Ectodermal cell (in vitro differentiated cells): ENCODE measurements around the gene OMA1.

ENCODE experiments used
- H3K27ac ChIP-seq: 2 replicates; pipeline ENCODE4 v1.7.0; 2013; ENCODE audit warnings: mild to moderate bottlenecking, low read depth, low read length; ENCODE audit not compliant: insufficient read depth, poor library complexity, severe bottlenecking
- H3K27me3 ChIP-seq: 2 replicates; pipeline ENCODE4 v1.7.0; 2013; ENCODE audit warnings: mild to moderate bottlenecking, low read length; ENCODE audit not compliant: insufficient read depth, control insufficient read depth, poor library complexity, severe bottlenecking
- H3K36me3 ChIP-seq: one replicate; pipeline ENCODE4 v1.7.0; 2013; ENCODE audit warnings: low read length; ENCODE audit not compliant: control insufficient read depth, insufficient read depth
- H3K4me1 ChIP-seq: one replicate; pipeline ENCODE4 v1.7.0; 2013; ENCODE audit warnings: low read length; ENCODE audit not compliant: control insufficient read depth, insufficient read depth
- H3K4me3 ChIP-seq: 2 replicates; pipeline ENCODE4 v1.7.0; 2013; ENCODE audit warnings: low read depth, low read length, control low read depth; ENCODE audit not compliant: insufficient read depth
- H3K9me3 ChIP-seq: 2 replicates; pipeline ENCODE4 v1.7.0; 2013; ENCODE audit warnings: mild to moderate bottlenecking, low read length, moderate library complexity; ENCODE audit not compliant: control insufficient read depth
- WGBS, 2 experiments: methylation state at CpG; one replicate each; pipeline ENCODE4 v1.1.7; 2013; ENCODE audit warnings: missing lambda C conversion rate in 2 of 2; 5-methylcytosine and 5-hydroxymethylcytosine counted together

The OMA1 gene

GRCh38 chr1:58465825-58466629 lies 80.5 kb downstream of the OMA1 start:
- no peak overlapping the region for H3K4me3 ChIP-seq
- H3K4me1 ChIP-seq: no peaks in the 10 kb centered on the region
- H3K27ac ChIP-seq: no peak overlapping the region
- H3K36me3 ChIP-seq: no peaks in the 10 kb centered on the region
- WGBS, 2 experiments: 73 to 75% methylated on average over 13 of the region's 13 CpGs
- H3K27me3 ChIP-seq: no peaks in the 10 kb centered on the region
- H3K9me3 ChIP-seq: no peaks in the 10 kb centered on the region

GRCh38 chr1:58465176-58465575 lies 81.3 kb downstream of the OMA1 start:
- H3K4me3 ChIP-seq: no peak overlapping the region
- no peak overlapping the region for H3K27ac ChIP-seq
- H3K36me3 ChIP-seq: no peaks in the 10 kb centered on the region
- no peaks in the 10 kb centered on the region for H3K9me3 ChIP-seq
- no peaks in the 10 kb centered on the region for H3K4me1 ChIP-seq
- WGBS, 2 experiments: 88 to 94% methylated on average over 6 of the region's 6 CpGs
- no peaks in the 10 kb centered on the region for H3K27me3 ChIP-seq

GRCh38 chr1:58460469-58460868 lies 86.1 kb downstream of the OMA1 start:
- H3K27me3 ChIP-seq: no peaks in the 10 kb centered on the region
- no peaks in the 10 kb centered on the region for H3K9me3 ChIP-seq
- H3K4me1 ChIP-seq: no peaks in the 10 kb centered on the region
- no peak overlapping the region for H3K27ac ChIP-seq
- H3K4me3 ChIP-seq: no peak overlapping the region
- 59 to 67% methylated on average over 2 of the region's 2 CpGs for WGBS, 2 experiments
- no peaks in the 10 kb centered on the region for H3K36me3 ChIP-seq

GRCh38 chr1:58459911-58460310 lies 86.6 kb downstream of the OMA1 start:
- Histone ChIP-seq H3K9me3 (no peaks in the 10 kb centered on the region), H3K36me3 (no peaks in the 10 kb centered on the region), H3K27me3 (no peaks in the 10 kb centered on the region), H3K4me1 (peaks cover 4% of the 10 kb centered on the region), H3K27ac (no peak overlapping the region), H3K4me3 (no peak overlapping the region)
- 92% methylated on average over 1 of the region's 1 CpG; no CpG with 5 or more reads in 1 of the 2 experiments for WGBS, 2 experiments

- WGBS, 2 experiments: 91 to 94% methylated on average over 11 of the region's 11 CpGs
- peaks cover 18% of the 10 kb centered on the region for H3K4me1 ChIP-seq
- H3K27me3 ChIP-seq: no peaks in the 10 kb centered on the region
Observed at GRCh38 chr1:58457023-58457635, 89.4 kb downstream of the OMA1 start.

GRCh38 chr1:58456470-58456869 lies 90.1 kb downstream of the OMA1 start:
- no peaks in the 10 kb centered on the region for H3K27me3 ChIP-seq

More at GRCh38 chr1:58457023-58457635, 89.4 kb downstream of the OMA1 start:
- Histone ChIP-seq H3K36me3 (no peaks in the 10 kb centered on the region), H3K27ac (no peak overlapping the region), H3K9me3 (no peaks in the 10 kb centered on the region), H3K4me3 (no peak overlapping the region)

GRCh38 chr1:58454807-58455206 lies 91.7 kb downstream of the OMA1 start:
- Histone ChIP-seq H3K4me3 (no peak overlapping the region), H3K9me3 (no peaks in the 10 kb centered on the region), H3K4me1 (peaks cover 18% of the 10 kb centered on the region), H3K36me3 (no peaks in the 10 kb centered on the region), H3K27me3 (no peaks in the 10 kb centered on the region), H3K27ac (no peak overlapping the region)
- WGBS, 2 experiments: 89 to 93% methylated on average over 6 of the region's 6 CpGs

More at GRCh38 chr1:58456470-58456869, 90.1 kb downstream of the OMA1 start:
- Histone ChIP-seq H3K27ac (no peak overlapping the region), H3K36me3 (no peaks in the 10 kb centered on the region), H3K9me3 (no peaks in the 10 kb centered on the region), H3K4me3 (no peak overlapping the region), H3K4me1 (peaks cover 18% of the 10 kb centered on the region)
- whole genome bisulfite sequencing, 2 experiments: 90 to 94% methylated on average over 3 of the region's 3 CpGs

GRCh38 chr1:58454385-58454784 lies 92.1 kb downstream of the OMA1 start:
- WGBS, 2 experiments: 57 to 58% methylated on average over 11 of the region's 11 CpGs
- H3K27me3 ChIP-seq: no peaks in the 10 kb centered on the region
- no peaks in the 10 kb centered on the region for H3K36me3 ChIP-seq

GRCh38 chr1:58451560-58452191 lies 94.8 kb downstream of the OMA1 start:
- Histone ChIP-seq H3K36me3 (no peaks in the 10 kb centered on the region), H3K27me3 (no peaks in the 10 kb centered on the region), H3K4me3 (no peak overlapping the region), H3K9me3 (no peaks in the 10 kb centered on the region), H3K27ac (no peak overlapping the region), H3K4me1 (peaks cover 29% of the 10 kb centered on the region)
- 86 to 92% methylated on average over 12 to 13 of the region's 14 CpGs for WGBS, 2 experiments

More at GRCh38 chr1:58454385-58454784, 92.1 kb downstream of the OMA1 start:
- peaks cover 18% of the 10 kb centered on the region for H3K4me1 ChIP-seq
- H3K27ac ChIP-seq: no peak overlapping the region
- H3K9me3 ChIP-seq: no peaks in the 10 kb centered on the region
- no peak overlapping the region for H3K4me3 ChIP-seq

- H3K27ac ChIP-seq: no peak overlapping the region
- H3K4me1 ChIP-seq: peaks cover 11% of the 10 kb centered on the region
- WGBS, 2 experiments: 87 to 91% methylated on average over 2 of the region's 2 CpGs
- no peaks in the 10 kb centered on the region for H3K9me3 ChIP-seq
- H3K27me3 ChIP-seq: no peaks in the 10 kb centered on the region
- H3K36me3 ChIP-seq: no peaks in the 10 kb centered on the region
- H3K4me3 ChIP-seq: no peak overlapping the region
Observed at GRCh38 chr1:58447886-58448285, 98.6 kb downstream of the OMA1 start.
